GM19452 (cell line): ENCODE data around the gene XIRP2.
"Not testable (repeated sequence)": the region's sequence is repeated elsewhere in the genome, so short reads cannot be mapped to it uniquely, and the experiment has no call there.

Experiments
- ATAC-seq: cut with Tn5 transposase; IDR thresholded peaks from one replicate; pipeline ENCODE4 v1.9.1; 2021; ENCODE audit not compliant: unreplicated experiment

The XIRP2 gene

DNA sequence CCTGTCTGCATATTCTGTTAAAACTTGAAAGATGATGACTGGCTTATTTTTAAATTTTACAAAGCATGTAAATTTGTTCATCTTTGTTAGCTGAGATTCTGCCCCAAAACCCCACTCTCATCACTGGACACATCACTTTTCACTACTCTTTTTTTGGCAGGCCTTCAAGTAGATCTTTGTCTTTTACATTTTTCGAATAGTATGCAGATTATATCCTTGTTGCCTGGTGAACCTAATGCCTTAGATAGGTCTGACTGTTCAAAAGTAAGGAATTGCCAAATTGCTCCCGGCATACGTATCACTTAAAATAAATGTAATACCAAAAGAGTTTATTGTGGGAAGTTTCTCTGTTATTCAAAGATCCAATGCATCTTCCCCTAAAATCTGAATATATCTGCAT is 303.3 kb downstream of the XIRP2 start:
- ATAC-seq = no peak

DNA sequence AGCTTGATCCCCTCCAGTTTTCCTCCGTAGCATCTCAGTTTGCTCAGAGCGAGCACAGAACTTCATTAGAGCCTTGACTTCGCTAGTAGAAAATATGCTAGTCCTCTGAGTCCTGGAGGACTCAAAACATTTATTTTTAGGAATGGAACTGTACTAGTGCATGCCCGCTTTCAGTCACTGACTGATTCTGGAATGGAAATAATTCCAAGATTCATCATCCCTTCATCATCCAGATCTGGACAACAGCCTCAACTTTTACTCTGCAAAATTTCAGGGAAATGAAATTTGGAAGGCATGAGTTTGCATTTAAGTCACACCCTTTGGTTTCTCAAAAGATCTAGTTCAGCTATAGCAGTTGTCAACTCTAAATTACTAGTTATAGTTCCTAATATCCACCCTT is 304.6 kb downstream of the XIRP2 start:
- no peak for ATAC-seq

GRCh38 chr2:167196461-167197252 is 308.4 kb downstream of the XIRP2 start:
- ATAC-seq = no peak

- ATAC-seq = no peak
These were observed 309.7 kb downstream of the XIRP2 start for GRCh38 chr2:167198009-167198408.

DNA sequence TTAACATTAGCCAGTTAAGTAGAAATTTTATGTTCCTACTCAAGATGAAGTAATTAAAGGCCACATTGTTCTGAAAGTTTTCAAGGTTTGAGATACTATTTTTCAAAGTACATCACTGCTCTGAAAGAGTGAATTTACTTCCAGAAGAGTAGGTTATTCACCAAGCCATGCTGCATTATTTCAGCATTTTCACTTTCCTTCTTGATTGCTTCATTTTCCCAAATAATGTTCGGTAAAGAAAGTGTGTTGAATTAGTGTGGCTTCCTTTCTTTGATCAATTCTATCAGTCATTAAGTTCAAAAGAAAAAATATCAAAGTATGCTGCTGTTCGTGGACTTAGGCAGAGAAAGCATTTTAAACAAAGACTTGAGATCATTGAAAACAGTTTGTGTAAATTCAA is 310.3 kb downstream of the XIRP2 start:
- no peak for ATAC-seq

GRCh38 chr2:167200019-167200418 is 311.7 kb downstream of the XIRP2 start:
- ATAC-seq = no peak

GRCh38 chr2:167209784-167210183 is 321.5 kb downstream of the XIRP2 start:
- ATAC-seq = no peak

GRCh38 chr2:167212014-167212648 is 323.9 kb downstream of the XIRP2 start:
- peak; percentile 69 for ATAC-seq

DNA sequence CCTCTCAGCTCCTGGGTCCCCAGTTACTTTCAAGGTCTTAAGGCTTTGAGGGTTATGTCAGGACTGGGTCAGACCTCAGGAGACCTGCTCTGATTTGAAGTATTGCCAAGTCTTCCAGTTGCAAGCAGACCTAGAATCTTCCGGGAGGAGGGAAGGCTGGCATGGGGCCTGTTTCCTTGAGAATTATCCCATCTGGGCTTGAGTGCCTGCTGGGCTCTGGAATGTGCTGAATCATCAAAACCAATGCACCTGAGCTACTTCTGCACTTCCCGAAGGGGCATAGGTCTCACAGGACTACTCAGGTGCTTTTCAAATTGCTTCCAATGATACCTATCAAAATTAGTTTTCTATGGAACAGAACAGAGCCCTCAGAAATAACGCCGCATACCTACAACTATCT is 327.3 kb downstream of the XIRP2 start:
- ATAC-seq = no peak

DNA sequence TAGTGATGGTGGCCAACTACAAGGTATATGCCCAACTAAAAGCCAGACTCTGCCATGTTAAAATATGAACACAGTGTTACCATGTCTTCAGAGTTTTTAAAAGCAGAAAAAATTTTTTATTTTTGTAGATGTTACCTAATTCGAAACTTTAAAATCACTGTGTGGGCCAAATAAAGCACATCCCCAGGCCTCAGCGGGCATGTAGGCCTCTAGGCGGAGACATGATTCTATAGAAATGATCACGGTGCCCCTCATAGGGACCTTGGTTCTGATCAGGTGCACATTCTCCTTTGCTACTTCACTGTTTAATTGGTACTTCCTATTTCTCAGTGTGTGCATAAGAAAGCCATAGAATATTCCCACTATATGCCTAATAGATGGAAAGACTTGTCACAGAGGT is 349.2 kb downstream of the XIRP2 start:
- no peak for ATAC-seq

GRCh38 chr2:167240671-167241070 is 352.4 kb downstream of the XIRP2 start:
- no peak for ATAC-seq

GRCh38 chr2:167249197-167249596 is 360.9 kb downstream of the XIRP2 start:
- no peak for ATAC-seq

DNA sequence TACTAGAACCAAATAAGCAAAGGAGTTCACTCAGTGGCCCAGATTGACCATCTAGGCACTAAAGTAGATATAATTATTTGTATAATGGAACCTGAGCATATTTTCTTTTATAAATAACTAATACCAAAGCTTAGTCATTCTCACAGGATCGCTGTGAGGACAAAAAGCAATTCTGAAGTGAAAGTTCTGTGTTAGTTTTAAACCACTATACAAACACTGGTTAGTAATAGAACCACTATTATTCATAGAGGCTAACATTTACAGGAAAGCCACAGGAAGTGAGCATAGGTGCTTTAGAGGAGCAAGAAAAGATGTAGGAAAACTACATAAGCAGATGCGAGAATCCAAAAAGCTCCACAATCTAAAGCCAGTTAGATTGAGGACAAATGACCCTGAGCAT is 364.7 kb downstream of the XIRP2 start:
- ATAC-seq = no peak

GRCh38 chr2:167254721-167255120 is 366.4 kb downstream of the XIRP2 start:
- ATAC-seq = no peak

DNA sequence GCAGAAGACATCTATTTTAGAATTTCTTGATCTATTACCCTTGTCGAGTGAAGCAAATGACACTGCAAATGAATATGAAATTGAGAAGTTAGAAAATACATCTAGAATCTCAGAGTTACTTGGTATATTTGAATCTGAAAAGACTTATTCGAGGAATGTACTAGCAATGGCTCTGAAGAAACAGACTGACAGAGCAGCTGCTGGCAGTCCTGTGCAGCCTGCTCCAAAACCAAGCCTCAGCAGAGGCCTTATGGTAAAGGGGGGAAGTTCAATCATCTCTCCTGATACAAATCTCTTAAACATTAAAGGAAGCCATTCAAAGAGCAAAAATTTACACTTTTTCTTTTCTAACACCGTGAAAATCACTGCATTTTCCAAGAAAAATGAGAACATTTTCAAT is 370.4 kb downstream of the XIRP2 start:
- ATAC-seq = no peak

GRCh38 chr2:167264380-167264779 is 376.1 kb downstream of the XIRP2 start:
- no peak for ATAC-seq

- ATAC-seq = no peak
These were observed 376.7 kb downstream of the XIRP2 start for GRCh38 chr2:167265004-167265403.

- no peak for ATAC-seq
These were observed 377.4 kb downstream of the XIRP2 start for GRCh38 chr2:167265722-167266121.

GRCh38 chr2:167268245-167268644 is 380.0 kb downstream of the XIRP2 start:
- ATAC-seq = not testable (repeated sequence)

DNA sequence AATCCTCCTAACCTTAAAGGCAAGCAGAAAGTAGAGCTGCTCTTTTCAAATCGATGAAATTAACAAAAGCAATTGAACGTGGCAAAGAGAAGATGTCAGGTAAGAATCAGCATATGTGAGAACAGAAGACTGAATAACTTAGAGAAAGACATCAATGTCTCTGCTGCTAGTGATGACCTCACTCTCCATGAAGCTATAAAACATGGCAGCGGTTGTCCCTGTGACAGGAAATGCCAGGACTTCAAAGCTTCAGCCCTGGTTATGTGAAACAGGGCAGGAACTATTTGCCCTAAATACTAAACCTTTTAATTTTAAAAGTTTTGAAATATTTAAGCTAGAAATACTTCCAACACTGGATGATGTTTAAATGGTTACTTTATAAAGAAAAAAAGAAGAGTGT is 383.7 kb downstream of the XIRP2 start:
- no peak for ATAC-seq

DNA sequence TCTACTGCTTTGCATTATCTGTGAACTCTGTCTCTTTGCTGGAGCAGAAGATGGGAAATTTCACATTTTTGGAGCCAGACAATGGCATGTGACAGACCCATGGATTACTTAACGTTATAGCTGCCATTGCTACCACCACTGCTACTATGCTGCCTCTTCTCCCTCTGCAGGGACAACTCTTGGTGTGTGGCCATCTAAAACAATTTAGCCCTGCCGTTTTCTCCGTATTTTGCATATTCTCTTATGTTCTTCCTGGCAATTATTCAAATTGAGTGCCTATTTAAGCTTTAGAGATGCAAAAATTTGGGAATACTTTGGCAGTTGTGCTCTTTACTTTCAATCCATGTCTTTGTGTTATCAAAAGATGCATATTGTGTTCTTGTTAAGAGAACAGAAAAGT is 386.8 kb downstream of the XIRP2 start:
- ATAC-seq = no peak

- no peak for ATAC-seq
These were observed 391.5 kb downstream of the XIRP2 start for GRCh38 chr2:167279810-167280209.

GRCh38 chr2:167287212-167287611 is 398.9 kb downstream of the XIRP2 start:
- ATAC-seq = no peak
